Panc1 (cell line): ENCODE data around the gene MUC3A. TPM values are rescaled to one million over a fixed set of nuclear protein-coding genes. Genes with fewer than 3 reads are reported as not detected.

ENCODE experiments used
- ATAC-seq: fragments of 200-7000 bp; cut with Tn5 transposase; 2 replicates; pipeline ENCODE4 v1.9.1; 2020; ENCODE audit warnings: mild to moderate bottlenecking, moderate library complexity
- BruUV-seq: library from RNA; stranded (reverse); fragments of 400-500 nt; replicated peaks from 2 replicates; lab custom pipeline; 2021; lab: Mats Ljungman, UMichigan
- CTCF ChIA-PET: fragments of 300-600 bp; sonication (Branson Sonifier 250); formaldehyde crosslinking; loops from one replicate; lab custom pipeline; 2022; ENCODE audit warnings: antibody characterized with exemption; lab: Charles Lee
- POLR2A ChIA-PET: fragments of 300-600 bp; sonication (Branson Sonifier 250); formaldehyde crosslinking; loops from one replicate; lab custom pipeline; 2022; ENCODE audit warnings: antibody characterized with exemption; lab: Charles Lee
- DNase-seq: peaks from one replicate; pipeline ENCODE4 v3.0.0-alpha.2; 2010; ENCODE audit warnings: low read depth, low spot score
- H3K27ac ChIP-seq: 2 replicates; pipeline ENCODE4 v1.5.1; 2011; ENCODE audit warnings: mild to moderate bottlenecking, low read length, inconsistent platforms
- H3K27me3 ChIP-seq: fragments of 200-500 bp; sonication (Bioruptor generic); 2 replicates; pipeline ENCODE4 v1.6.0; 2014; ENCODE audit warnings: low read length, inconsistent platforms; ENCODE audit not compliant: control insufficient read depth, insufficient read depth
- H3K36me3 ChIP-seq: fragments of 200-500 bp; sonication (Bioruptor generic); 2 replicates; pipeline ENCODE4 v1.5.1; 2014; ENCODE audit warnings: inconsistent platforms, mild to moderate bottlenecking, low read length, moderate library complexity; ENCODE audit not compliant: control insufficient read depth, insufficient read depth
- H3K4me1 ChIP-seq: 2 replicates; pipeline ENCODE4 v1.5.1; 2011; ENCODE audit warnings: inconsistent platforms, mild to moderate bottlenecking, low read length, moderate library complexity; ENCODE audit not compliant: control insufficient read depth, insufficient read depth
- H3K4me3 ChIP-seq, 2 experiments: 2 replicates each; pipeline ENCODE4 v1.5.1; 2011 to 2012; ENCODE audit warnings: low read depth in 2 of 2, low read length in 2 of 2, mild to moderate bottlenecking in 2 of 2, inconsistent platforms in 1 of 2, moderate library complexity in 1 of 2
- H3K9me3 ChIP-seq: fragments of 200-500 bp; sonication (Bioruptor generic); 2 replicates; pipeline ENCODE4 v1.5.1; 2014; ENCODE audit warnings: low read depth, mild to moderate bottlenecking, inconsistent platforms, low read length, moderate library complexity; ENCODE audit not compliant: control insufficient read depth, insufficient read depth
- POLR2AphosphoS5 ChIP-seq: IDR thresholded peaks from 2 replicates; pipeline ENCODE4 v1.6.1; 2012; ENCODE audit warnings: mild to moderate bottlenecking, low read depth, low read length, moderate library complexity
- SIN3A ChIP-seq: IDR thresholded peaks from 2 replicates; pipeline ENCODE4 v1.6.1; 2012; ENCODE audit warnings: low read depth, mild to moderate bottlenecking, low read length, moderate library complexity, borderline replicate concordance; ENCODE audit not compliant: insufficient read depth
- TCF7L2 ChIP-seq: IDR thresholded peaks from 2 replicates; pipeline ENCODE4 v1.6.1; 2011; ENCODE audit warnings: mild to moderate bottlenecking, low read depth, low read length, inconsistent platforms
- in situ Hi-C: cut with HindIII; loops from 2 replicates; pipeline ENCODE4 v1.10.0; 2016; ENCODE audit warnings: low sequenced_read_pairs, low pct_unique_long_range_greater_than_20kb
- intact Hi-C: fragments of 100-400 bp; cut with micrococcal nuclease; formaldehyde crosslinking; loops from one replicate; pipeline ENCODE4 v1.10.0; 2022; ENCODE audit not compliant: unreplicated experiment
- total RNA-seq: library from RNA; stranded (reverse); gene quantifications from one replicate; pipeline ENCODE4 v1.2.1, GENCODE V29; 2021; ENCODE audit not compliant: unreplicated experiment
- TF ChIP-seq, protein P1 (sequence below): fragments of 450-650 bp; IDR thresholded peaks from 2 replicates; pipeline ENCODE4 v1.5.1; 2017; ENCODE audit warnings: mild to moderate bottlenecking
- TF ChIP-seq, protein P2 (sequence below), 2 experiments: IDR thresholded peaks; 2 replicates each; pipeline ENCODE4 v1.6.1; 2011 to 2012; ENCODE audit warnings: low read depth in 2 of 2, control low read depth in 1 of 2, low read length in 1 of 2, mild to moderate bottlenecking in 1 of 2, moderate library complexity in 1 of 2; ENCODE audit not compliant: insufficient read depth in 1 of 2

Gene MUC3A
- total RNA-seq, 1 experiment from 2014 or later, result 24.7 TPM

DNA sequence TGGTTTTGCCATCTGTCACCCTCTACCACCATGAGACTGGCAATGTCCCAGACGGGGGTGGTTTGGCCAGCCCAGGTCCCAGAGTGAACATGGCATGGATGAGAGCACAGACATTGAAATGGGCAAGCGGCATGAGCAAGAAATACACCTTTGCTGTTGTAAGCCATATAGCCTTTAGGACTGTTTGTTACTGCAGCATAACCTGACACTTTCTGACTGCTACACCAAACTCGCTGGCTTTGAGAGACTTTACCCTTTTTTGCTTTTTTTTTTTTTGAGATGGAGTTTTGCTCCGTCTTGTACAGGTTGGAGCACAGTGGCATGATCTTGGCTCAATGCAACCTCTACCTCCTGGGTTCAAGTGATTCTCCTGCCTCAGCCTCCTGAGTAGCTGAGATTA lies 5.2 kb upstream of the MUC3A start:
- Histone ChIP-seq H3K4me3 (no peak overlapping the region), H3K27me3 (no peaks in the 10 kb centered on the region), H3K27ac (peak overlapping the region; percentile 74; the same call in 1 of the 2 replicates), H3K4me1 (peaks cover 14% of the 10 kb centered on the region; the same call in 1 of the 2 replicates), H3K36me3 (no peaks in the 10 kb centered on the region), H3K9me3 (no peaks in the 10 kb centered on the region)
- ATAC-seq (no peak), DNase-seq (no peak)
- TF ChIP-seq, protein P1, sequence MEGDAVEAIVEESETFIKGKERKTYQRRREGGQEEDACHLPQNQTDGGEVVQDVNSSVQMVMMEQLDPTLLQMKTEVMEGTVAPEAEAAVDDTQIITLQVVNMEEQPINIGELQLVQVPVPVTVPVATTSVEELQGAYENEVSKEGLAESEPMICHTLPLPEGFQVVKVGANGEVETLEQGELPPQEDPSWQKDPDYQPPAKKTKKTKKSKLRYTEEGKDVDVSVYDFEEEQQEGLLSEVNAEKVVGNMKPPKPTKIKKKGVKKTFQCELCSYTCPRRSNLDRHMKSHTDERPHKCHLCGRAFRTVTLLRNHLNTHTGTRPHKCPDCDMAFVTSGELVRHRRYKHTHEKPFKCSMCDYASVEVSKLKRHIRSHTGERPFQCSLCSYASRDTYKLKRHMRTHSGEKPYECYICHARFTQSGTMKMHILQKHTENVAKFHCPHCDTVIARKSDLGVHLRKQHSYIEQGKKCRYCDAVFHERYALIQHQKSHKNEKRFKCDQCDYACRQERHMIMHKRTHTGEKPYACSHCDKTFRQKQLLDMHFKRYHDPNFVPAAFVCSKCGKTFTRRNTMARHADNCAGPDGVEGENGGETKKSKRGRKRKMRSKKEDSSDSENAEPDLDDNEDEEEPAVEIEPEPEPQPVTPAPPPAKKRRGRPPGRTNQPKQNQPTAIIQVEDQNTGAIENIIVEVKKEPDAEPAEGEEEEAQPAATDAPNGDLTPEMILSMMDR, result no peak
- TF ChIP-seq SIN3A (no peak), TCF7L2 (no peak), POLR2AphosphoS5 (no peak)
- TF ChIP-seq, protein P2, sequence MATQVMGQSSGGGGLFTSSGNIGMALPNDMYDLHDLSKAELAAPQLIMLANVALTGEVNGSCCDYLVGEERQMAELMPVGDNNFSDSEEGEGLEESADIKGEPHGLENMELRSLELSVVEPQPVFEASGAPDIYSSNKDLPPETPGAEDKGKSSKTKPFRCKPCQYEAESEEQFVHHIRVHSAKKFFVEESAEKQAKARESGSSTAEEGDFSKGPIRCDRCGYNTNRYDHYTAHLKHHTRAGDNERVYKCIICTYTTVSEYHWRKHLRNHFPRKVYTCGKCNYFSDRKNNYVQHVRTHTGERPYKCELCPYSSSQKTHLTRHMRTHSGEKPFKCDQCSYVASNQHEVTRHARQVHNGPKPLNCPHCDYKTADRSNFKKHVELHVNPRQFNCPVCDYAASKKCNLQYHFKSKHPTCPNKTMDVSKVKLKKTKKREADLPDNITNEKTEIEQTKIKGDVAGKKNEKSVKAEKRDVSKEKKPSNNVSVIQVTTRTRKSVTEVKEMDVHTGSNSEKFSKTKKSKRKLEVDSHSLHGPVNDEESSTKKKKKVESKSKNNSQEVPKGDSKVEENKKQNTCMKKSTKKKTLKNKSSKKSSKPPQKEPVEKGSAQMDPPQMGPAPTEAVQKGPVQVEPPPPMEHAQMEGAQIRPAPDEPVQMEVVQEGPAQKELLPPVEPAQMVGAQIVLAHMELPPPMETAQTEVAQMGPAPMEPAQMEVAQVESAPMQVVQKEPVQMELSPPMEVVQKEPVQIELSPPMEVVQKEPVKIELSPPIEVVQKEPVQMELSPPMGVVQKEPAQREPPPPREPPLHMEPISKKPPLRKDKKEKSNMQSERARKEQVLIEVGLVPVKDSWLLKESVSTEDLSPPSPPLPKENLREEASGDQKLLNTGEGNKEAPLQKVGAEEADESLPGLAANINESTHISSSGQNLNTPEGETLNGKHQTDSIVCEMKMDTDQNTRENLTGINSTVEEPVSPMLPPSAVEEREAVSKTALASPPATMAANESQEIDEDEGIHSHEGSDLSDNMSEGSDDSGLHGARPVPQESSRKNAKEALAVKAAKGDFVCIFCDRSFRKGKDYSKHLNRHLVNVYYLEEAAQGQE (IDR thresholded peaks at IDR 0.05; ENCODE audit: insufficient read depth in 1 of 2, low read depth in 2 of 2, low read length in 1 of 2), result no peak
- intact Hi-C loops (no loop called here), in situ Hi-C loops (no loop called here)
- BruUV-seq, result no TSS peak
- POLR2A ChIA-PET, result no interaction called here
- CTCF ChIA-PET, result no interaction called here

DNA sequence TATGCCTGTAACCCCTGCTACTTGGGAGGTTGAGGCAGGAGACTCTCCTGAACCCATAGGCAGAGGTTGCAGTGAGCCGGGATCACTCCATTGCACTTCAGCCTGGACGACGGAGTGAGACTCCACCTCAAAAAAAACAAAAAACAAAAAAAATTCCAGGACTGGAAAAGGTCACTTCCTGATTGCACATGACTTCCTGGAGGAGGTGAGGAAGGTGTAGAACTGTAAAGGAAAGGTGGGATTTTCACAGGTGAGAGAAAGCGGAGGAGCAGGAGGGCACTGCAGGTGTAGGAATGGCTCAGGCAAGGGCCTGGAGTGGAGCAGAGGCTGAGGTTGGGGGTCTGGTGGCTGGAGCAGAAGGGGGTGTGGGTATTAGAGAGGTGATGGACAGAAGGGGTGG lies 3.2 kb upstream of the MUC3A start:
- ATAC-seq (no peak), DNase-seq (no peak)
- no peak overlapping the region; the same call in 1 of the 2 replicates for H3K27ac ChIP-seq
- no peak overlapping the region for H3K4me3 ChIP-seq
- no peaks in the 10 kb centered on the region for H3K27me3 ChIP-seq
- intact Hi-C loops (no loop called here), in situ Hi-C loops (no loop called here)
- POLR2A ChIA-PET, result interaction anchor here (0.5 kb wide), 1 partner anchor 76 kb away, joined by 3 read pairs; no protein-coding TSS in a partner anchor
- H3K4me1 ChIP-seq, result peaks cover 14% of the 10 kb centered on the region; the same call in 1 of the 2 replicates
- H3K36me3 ChIP-seq, result no peaks in the 10 kb centered on the region
- H3K9me3 ChIP-seq, result no peaks in the 10 kb centered on the region
- CTCF ChIA-PET, result no interaction called here
- TF ChIP-seq, protein P1, result no peak
- no TSS peak for BruUV-seq
